NCI-H526 (cell line): Measurements from ENCODE around the gene TRAF3IP1.
"Not testable (repeated sequence)": the region's sequence is repeated elsewhere in the genome, so short reads cannot be mapped to it uniquely, and the experiment has no call there.

Source experiments
- DNase-seq, 2 experiments: peaks; one replicate each; lab custom pipeline; 2025; lab: John Stamatoyannopoulos, UW

The TRAF3IP1 gene

GRCh38 chr2:238380785-238381184, 60.5 kb downstream of the TRAF3IP1 start:
- DNase-seq = no peak

- DNase-seq = no peak
Measured at GRCh38 chr2:238381341-238382115, 61.2 kb downstream of the TRAF3IP1 start.

GRCh38 chr2:238382381-238382781, 62.1 kb downstream of the TRAF3IP1 start:
- DNase-seq = no peak

GRCh38 chr2:238383135-238383534, 62.8 kb downstream of the TRAF3IP1 start:
- no peak for DNase-seq

GRCh38 chr2:238383743-238384380, 63.5 kb downstream of the TRAF3IP1 start:
- no peak for DNase-seq

- DNase-seq = no peak
Measured at GRCh38 chr2:238387332-238387731, 67.0 kb downstream of the TRAF3IP1 start.

- DNase-seq = no peak
Measured at GRCh38 chr2:238388794-238389193, 68.5 kb downstream of the TRAF3IP1 start.

- peak in 1 of 2 experiments; percentile 60 for DNase-seq
Measured at GRCh38 chr2:238389988-238390589, 69.8 kb downstream of the TRAF3IP1 start.

- no peak for DNase-seq
Measured at GRCh38 chr2:238391042-238391689, 70.8 kb downstream of the TRAF3IP1 start.

- DNase-seq = no peak
Measured at GRCh38 chr2:238396663-238397062, 76.3 kb downstream of the TRAF3IP1 start.

- no peak for DNase-seq
Measured at GRCh38 chr2:238397356-238397755, 77.0 kb downstream of the TRAF3IP1 start.

GRCh38 chr2:238398577-238398976, 78.3 kb downstream of the TRAF3IP1 start:
- no peak for DNase-seq

GRCh38 chr2:238399094-238399493, 78.8 kb downstream of the TRAF3IP1 start:
- DNase-seq = no peak

GRCh38 chr2:238401551-238401950, 81.2 kb downstream of the TRAF3IP1 start:
- DNase-seq = no peak

GRCh38 chr2:238403632-238404405, 83.5 kb downstream of the TRAF3IP1 start:
- DNase-seq = no peak

GRCh38 chr2:238404406-238405216, 84.3 kb downstream of the TRAF3IP1 start:
- DNase-seq = no peak

- not testable (repeated sequence) for DNase-seq
Measured at GRCh38 chr2:238405217-238405555, 84.9 kb downstream of the TRAF3IP1 start.

- DNase-seq = peak; percentile 16 to 85
Measured at GRCh38 chr2:238406221-238406997, 86.1 kb downstream of the TRAF3IP1 start.

GRCh38 chr2:238406998-238407285, 86.6 kb downstream of the TRAF3IP1 start:
- no peak for DNase-seq

GRCh38 chr2:238407566-238407965, 87.2 kb downstream of the TRAF3IP1 start:
- DNase-seq = peak in 1 of 2 experiments; percentile 41
